MM.1S (cell line): ENCODE results near the gene XYLT1.

Experiments used
- DNase-seq: peaks from one replicate; pipeline ENCODE4 v3.0.0-alpha.2; 2015
- H2AFZ ChIP-seq: fragments of 300-600 bp; sonication (generic); 2 replicates; pipeline ENCODE4 v1.6.0; 2016; ENCODE audit warnings: antibody characterized with exemption, low read length
- H3F3A ChIP-seq: fragments of 300-600 bp; sonication (generic); 2 replicates; pipeline ENCODE4 v1.6.1; 2016; ENCODE audit warnings: mild to moderate bottlenecking, antibody characterized with exemption, low read length, moderate library complexity, mixed read lengths; ENCODE audit not compliant: insufficient read depth
- H3K27ac ChIP-seq: fragments of 300-600 bp; sonication (generic); 2 replicates; pipeline ENCODE4 v1.5.1; 2016; ENCODE audit warnings: mild to moderate bottlenecking, low read length
- H3K27me3 ChIP-seq: fragments of 300-600 bp; sonication (generic); replicated peaks from 2 replicates; pipeline ENCODE4 v1.6.0; 2016; ENCODE audit warnings: low read length; ENCODE audit not compliant: insufficient read depth
- H3K36me3 ChIP-seq: fragments of 300-600 bp; sonication (generic); replicated peaks from 2 replicates; pipeline ENCODE4 v1.6.1; 2016; ENCODE audit warnings: mild to moderate bottlenecking, low read length, mixed read lengths; ENCODE audit not compliant: insufficient read depth
- H3K4me1 ChIP-seq: fragments of 300-600 bp; sonication (generic); 2 replicates; pipeline ENCODE4 v1.6.1; 2016; ENCODE audit warnings: low read length, mixed read lengths
- H3K4me2 ChIP-seq: fragments of 300-600 bp; sonication (generic); 2 replicates; pipeline ENCODE4 v1.6.0; 2016; ENCODE audit warnings: low read depth, low read length
- H3K4me3 ChIP-seq: fragments of 300-600 bp; sonication (generic); 2 replicates; pipeline ENCODE4 v1.5.1; 2016; ENCODE audit warnings: low read length, mixed read lengths
- H3K79me2 ChIP-seq: fragments of 300-600 bp; sonication (generic); 2 replicates; pipeline ENCODE4 v1.6.1; 2016; ENCODE audit warnings: mixed run types, low read length, mixed read lengths
- H3K9ac ChIP-seq: fragments of 300-600 bp; sonication (generic); 2 replicates; pipeline ENCODE4 v1.6.1; 2016; ENCODE audit warnings: low read length, mixed read lengths
- H3K9me2 ChIP-seq: fragments of 300-600 bp; sonication (generic); replicated peaks from 2 replicates; pipeline ENCODE4 v1.6.1; 2016; ENCODE audit warnings: mild to moderate bottlenecking, low read length, mixed read lengths; ENCODE audit not compliant: insufficient read depth
- H3K9me3 ChIP-seq: fragments of 300-600 bp; sonication (generic); replicated peaks from 2 replicates; pipeline ENCODE4 v1.6.1; 2016; ENCODE audit warnings: mild to moderate bottlenecking, low read length, mixed read lengths; ENCODE audit not compliant: insufficient read depth
- H4K20me1 ChIP-seq: fragments of 300-600 bp; sonication (generic); 2 replicates; pipeline ENCODE4 v1.6.1; 2016; ENCODE audit warnings: mild to moderate bottlenecking, low read length, moderate library complexity, mixed read lengths; ENCODE audit not compliant: insufficient read depth
- CTCF ChIP-seq: fragments of 300-600 bp; sonication (generic); IDR thresholded peaks from 2 replicates; pipeline ENCODE4 v1.5.1; 2016; ENCODE audit warnings: antibody characterized with exemption, low read length, mixed read lengths
- EZH2 ChIP-seq: fragments of 300-600 bp; sonication (generic); optimal IDR thresholded peaks from 2 replicates; pipeline ENCODE3; 2017; ENCODE audit warnings: low read depth, mild to moderate bottlenecking, antibody characterized with exemption, low read length, mixed read lengths
- EZH2phosphoT487 ChIP-seq: fragments of 300-600 bp; sonication (generic); IDR thresholded peaks from 2 replicates; pipeline ENCODE4 v1.6.1; 2018; ENCODE audit warnings: antibody characterized with exemption, low read length

The XYLT1 gene

GRCh38 chr16:17272716-17273115 is 198.0 kb downstream of the XYLT1 start:
- no peaks in the 10 kb centered on the region for H4K20me1 ChIP-seq
- H3K9ac ChIP-seq: no peak overlapping the region
- no peak overlapping the region for H2AFZ ChIP-seq
- no peaks in the 10 kb centered on the region for H3K9me3 ChIP-seq
- H3K36me3 ChIP-seq: no peaks in the 10 kb centered on the region
- H3K27ac ChIP-seq: no peak overlapping the region
- H3F3A ChIP-seq: peaks cover 13% of the 10 kb centered on the region
- no peak overlapping the region for H3K4me3 ChIP-seq
- H3K27me3 ChIP-seq: no peaks in the 10 kb centered on the region
- peaks cover 28% of the 10 kb centered on the region for H3K4me1 ChIP-seq
- no peaks in the 10 kb centered on the region for H3K9me2 ChIP-seq
- DNase-seq: no peak
- H3K79me2 ChIP-seq: peaks cover 55% of the 10 kb centered on the region
- no peak overlapping the region for H3K4me2 ChIP-seq
- TF ChIP-seq CTCF (no peak), EZH2 (no peak), EZH2phosphoT487 (no peak)

- no peak overlapping the region for H3K9ac ChIP-seq
- no peak overlapping the region for H3K4me2 ChIP-seq
- no peak overlapping the region for H3K27ac ChIP-seq
- DNase-seq: no peak
- H3K36me3 ChIP-seq: no peaks in the 10 kb centered on the region
- H3K27me3 ChIP-seq: no peaks in the 10 kb centered on the region
- H3F3A ChIP-seq: peaks cover 13% of the 10 kb centered on the region
- no peak overlapping the region for H2AFZ ChIP-seq
- no peaks in the 10 kb centered on the region for H4K20me1 ChIP-seq
- H3K9me2 ChIP-seq: no peaks in the 10 kb centered on the region
- H3K4me3 ChIP-seq: no peak overlapping the region
- TF ChIP-seq EZH2phosphoT487: no peak
- TF ChIP-seq EZH2: no peak
- TF ChIP-seq CTCF: no peak
- H3K9me3 ChIP-seq: no peaks in the 10 kb centered on the region
- peaks cover 57% of the 10 kb centered on the region for H3K79me2 ChIP-seq
- H3K4me1 ChIP-seq: peaks cover 26% of the 10 kb centered on the region
Observed at GRCh38 chr16:17271687-17272086, 199.1 kb downstream of the XYLT1 start.

GRCh38 chr16:17270683-17271109 is 200.1 kb downstream of the XYLT1 start:
- Histone ChIP-seq H3K4me2 (no peak overlapping the region), H3K4me1 (peaks cover 16% of the 10 kb centered on the region), H3K36me3 (no peaks in the 10 kb centered on the region), H3K4me3 (no peak overlapping the region), H3K9me3 (no peaks in the 10 kb centered on the region), H3K27me3 (no peaks in the 10 kb centered on the region), H3K9ac (no peak overlapping the region), H3K79me2 (peaks cover 55% of the 10 kb centered on the region), H4K20me1 (no peaks in the 10 kb centered on the region), H3K9me2 (no peaks in the 10 kb centered on the region), H2AFZ (no peak overlapping the region), H3K27ac (no peak overlapping the region), H3F3A (peaks cover 7% of the 10 kb centered on the region)
- DNase-seq: no peak
- TF ChIP-seq CTCF (no peak), EZH2phosphoT487 (no peak), EZH2 (no peak)
